Pancreas (tissue), 10 donors: ENCODE results near the gene MAP3K20. TPM values are rescaled to one million over a fixed set of nuclear protein-coding genes. Genes with fewer than 3 reads are reported as not detected.

ENCODE experiments used
- ATAC-seq, 4 donors: fragments of 200-7000 bp; cut with Tn5 transposase; one replicate each; pipeline versions ENCODE4 v1.8.0 to v1.9.1; 2020; ENCODE audit warnings: mild to moderate bottlenecking in 4 of 4, moderate library complexity in 4 of 4
- DNase-seq, 6 donors: peaks; one replicate each; pipeline ENCODE4 v3.0.0-alpha.2; 2020
- FAIRE-seq: peaks from 2 replicates; lab custom pipeline; 2012; peaks lifted over from hg19 to GRCh38; lab: Jason Lieb, UNC
- H3K27ac ChIP-seq, 4 donors: fragments of 200-600 bp; sonication (generic); 1 replicate in 3 of 4; 2 replicates in 1 of 4; pipeline versions ENCODE4 v1.5.0 to v1.8.0; 2020
- H3K27me3 ChIP-seq, 4 donors: fragments of 200-600 bp; one replicate each; pipeline ENCODE4 v1.8.0; 2021
- H3K36me3 ChIP-seq, 3 donors: fragments of 200-600 bp; sonication (generic) in 1 of 3; one replicate each; pipeline versions ENCODE4 v1.5.0 to v1.8.0; 2020 to 2021
- H3K4me1 ChIP-seq, 3 donors: fragments of 200-600 bp; one replicate each; pipeline ENCODE4 v1.8.0; 2021
- H3K4me3 ChIP-seq, 4 donors: fragments of 200-600 bp; sonication (generic) in 2 of 4; one replicate each; pipeline versions ENCODE4 v1.5.0 to v1.8.0; 2020 to 2021
- H3K9me3 ChIP-seq, 4 donors: fragments of 200-600 bp; one replicate each; pipeline ENCODE4 v1.8.0; 2021
- WGBS, 2 donors: extraction: QIAGEN DNeasy Blood & Tissue Kit; methylation state at CpG; one replicate each; pipeline ENCODE4 v1.1.7; 2013; 5-methylcytosine and 5-hydroxymethylcytosine counted together
- intact Hi-C, 3 donors: fragments of 100-400 bp; cut with DNase I; formaldehyde crosslinking; loops; one replicate each; pipeline versions ENCODE4 v1.11.1 to v1.14.2; 2022
- polyA plus RNA-seq, 2 donors: library from polyadenylated mRNA; stranded (reverse); fragments of 200-250 nt; gene quantifications; one replicate each; pipeline ENCODE4 v1.2.3, GENCODE V29; 2013
- total RNA-seq, 6 donors: library from RNA; stranded (reverse); fragmentation: NEBNext Ultra II Directional in 4 of 6; extraction: Animal tissue kit (Norgen Biotek cat#: 25700) in 4 of 6; gene quantifications; one replicate each; pipeline versions ENCODE4 v1.2.1 to v1.2.4, GENCODE V29; 2021 to 2023
- TF ChIP-seq, protein P1 (sequence below), 4 donors: fragments of 200-600 bp; sonication (generic) in 3 of 4; IDR thresholded peaks; one replicate each; pipeline versions ENCODE4 v1.5.0 to v1.8.0; 2021; ENCODE audit warnings: antibody characterized with exemption in 4 of 4
- donor health status: healthy with polysubstance abuse.
- donor health status: DM: no; HTN: no; CAD: no; lungs with moderate emphysema.
- donor health status: DM: no; HTN: no; CAD: no.
- donor health status: control.
- donor health status: control.
- donor health status: Bipolar disorder and iron deficiency.
- donor health status: DM: yes; HTN: yes; CAD: no.
- donor health status: DM: no; HTN: no; CAD: no.
- donor health status: DM: no; HTN: no; CAD: no.
- donor health status: DM: yes; HTN: yes; CAD: no.

Gene MAP3K20
- total and polyA plus RNA-seq, 8 donors = 4.1 to 23.7 (median 8.2) TPM

DNA sequence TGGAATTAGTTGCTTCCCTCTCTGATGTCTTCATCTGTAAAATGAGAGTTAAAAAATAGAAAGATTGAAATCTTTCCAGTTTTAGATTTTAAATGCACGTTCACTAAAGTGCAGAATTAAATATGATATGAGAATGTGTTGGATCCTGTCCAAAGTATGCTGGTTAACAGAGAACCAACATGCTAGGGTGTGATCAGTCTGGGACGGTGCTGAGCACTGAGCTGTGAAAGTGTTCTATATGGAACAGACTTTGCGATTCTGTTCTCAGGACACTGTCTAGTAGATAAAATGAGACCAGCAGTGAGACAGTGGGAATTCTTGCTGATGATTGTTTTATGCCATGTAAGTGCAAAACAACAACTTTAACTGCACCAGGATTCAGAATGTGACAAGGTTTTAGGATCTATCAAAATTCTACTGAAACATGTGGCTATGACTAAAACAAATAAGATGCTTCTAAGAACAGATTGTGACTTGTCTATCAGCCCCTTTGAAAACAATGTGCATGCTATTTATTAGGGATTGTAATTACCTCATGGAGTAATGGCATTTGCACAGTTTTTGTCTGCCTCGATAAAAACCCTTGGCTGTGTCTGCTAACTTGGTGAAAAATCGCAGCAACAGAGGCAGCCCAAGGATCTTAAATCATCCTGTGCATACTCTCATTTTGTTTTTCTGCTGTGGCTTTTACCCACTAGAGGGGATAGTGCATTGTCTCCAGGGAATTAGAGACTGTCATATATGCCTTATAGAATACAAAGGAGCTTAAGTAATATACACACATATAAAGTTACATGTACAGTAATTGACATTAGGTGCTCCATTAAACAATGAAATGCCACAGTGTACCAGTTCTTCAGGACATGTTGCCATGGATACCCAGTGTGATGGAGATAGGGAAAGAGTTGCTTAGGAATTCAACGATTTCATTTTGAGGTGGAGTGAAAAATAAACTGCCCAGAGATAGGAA, 55.1 kb downstream of the MAP3K20 start:
- no peaks in the 10 kb centered on the region for H3K27me3 ChIP-seq
- TF ChIP-seq, protein P1, sequence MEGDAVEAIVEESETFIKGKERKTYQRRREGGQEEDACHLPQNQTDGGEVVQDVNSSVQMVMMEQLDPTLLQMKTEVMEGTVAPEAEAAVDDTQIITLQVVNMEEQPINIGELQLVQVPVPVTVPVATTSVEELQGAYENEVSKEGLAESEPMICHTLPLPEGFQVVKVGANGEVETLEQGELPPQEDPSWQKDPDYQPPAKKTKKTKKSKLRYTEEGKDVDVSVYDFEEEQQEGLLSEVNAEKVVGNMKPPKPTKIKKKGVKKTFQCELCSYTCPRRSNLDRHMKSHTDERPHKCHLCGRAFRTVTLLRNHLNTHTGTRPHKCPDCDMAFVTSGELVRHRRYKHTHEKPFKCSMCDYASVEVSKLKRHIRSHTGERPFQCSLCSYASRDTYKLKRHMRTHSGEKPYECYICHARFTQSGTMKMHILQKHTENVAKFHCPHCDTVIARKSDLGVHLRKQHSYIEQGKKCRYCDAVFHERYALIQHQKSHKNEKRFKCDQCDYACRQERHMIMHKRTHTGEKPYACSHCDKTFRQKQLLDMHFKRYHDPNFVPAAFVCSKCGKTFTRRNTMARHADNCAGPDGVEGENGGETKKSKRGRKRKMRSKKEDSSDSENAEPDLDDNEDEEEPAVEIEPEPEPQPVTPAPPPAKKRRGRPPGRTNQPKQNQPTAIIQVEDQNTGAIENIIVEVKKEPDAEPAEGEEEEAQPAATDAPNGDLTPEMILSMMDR (IDR thresholded peaks at IDR 0.05) = no peak
- DNase-seq = no peak
- no peak for FAIRE-seq
- no peak overlapping the region for H3K27ac ChIP-seq
- no peaks in the 10 kb centered on the region for H3K9me3 ChIP-seq
- H3K4me1 ChIP-seq = no peaks in the 10 kb centered on the region
- no peaks in the 10 kb centered on the region for H3K36me3 ChIP-seq
- no peak for ATAC-seq
- no peak overlapping the region for H3K4me3 ChIP-seq
- intact Hi-C loops = no loop called here
- WGBS, 2 donors = 61 to 69% methylated on average over 6 of the region's 6 CpGs

GRCh38 chr2:173132531-173132930, 56.9 kb downstream of the MAP3K20 start:
- TF ChIP-seq, protein P1 (IDR thresholded peaks at IDR 0.05) = no peak
- ATAC-seq = no peak

GRCh38 chr2:173134703-173135102, 59.1 kb downstream of the MAP3K20 start:
- peak in 1 of 4 donors; percentile 30 for ATAC-seq
- no peaks in the 10 kb centered on the region for H3K9me3 ChIP-seq
- no peak overlapping the region for H3K4me3 ChIP-seq
- TF ChIP-seq, protein P1 (IDR thresholded peaks at IDR 0.05) = no peak
- no peak for FAIRE-seq
- no peak overlapping the region for H3K27ac ChIP-seq
- peaks cover 0 to 2% (median 0%) of the 10 kb centered on the region in 3 donors for H3K4me1 ChIP-seq
- no peaks in the 10 kb centered on the region for H3K36me3 ChIP-seq
- no peaks in the 10 kb centered on the region for H3K27me3 ChIP-seq
- 90 to 91% methylated on average over 4 of the region's 4 CpGs for WGBS, 2 donors
- no peak for DNase-seq
- intact Hi-C loops = no loop called here

More at GRCh38 chr2:173132531-173132930, 56.9 kb downstream of the MAP3K20 start:
- FAIRE-seq (no peak), DNase-seq (no peak)
- intact Hi-C loops = no loop called here
- Histone ChIP-seq H3K4me1 (peaks cover 0 to 2% (median 0%) of the 10 kb centered on the region in 3 donors), H3K36me3 (no peaks in the 10 kb centered on the region), H3K27ac (no peak overlapping the region), H3K4me3 (no peak overlapping the region), H3K9me3 (no peaks in the 10 kb centered on the region), H3K27me3 (no peaks in the 10 kb centered on the region)
- 85 to 90% methylated on average over 1 of the region's 1 CpG for WGBS, 2 donors

DNA sequence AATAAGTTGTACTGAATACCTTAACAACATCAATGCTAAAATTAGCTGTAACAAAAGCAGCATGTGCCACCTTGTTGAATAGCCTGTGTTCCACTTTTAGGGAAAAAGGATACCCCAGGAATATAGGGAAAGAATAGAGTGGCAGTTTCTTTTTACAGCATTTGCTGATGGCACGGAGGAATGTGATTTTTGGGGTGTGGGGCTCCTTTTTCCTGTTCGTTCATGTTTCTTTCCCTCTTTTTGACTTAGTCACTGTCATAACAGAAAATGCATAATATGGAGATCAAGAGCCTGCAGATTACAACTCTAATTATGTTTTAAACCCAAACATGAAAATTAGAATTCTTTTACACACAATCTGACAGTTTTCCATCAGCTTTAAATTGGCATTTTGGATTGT, 60.4 kb downstream of the MAP3K20 start:
- ATAC-seq = no peak
- Histone ChIP-seq H3K36me3 (no peaks in the 10 kb centered on the region), H3K4me1 (peaks cover 0 to 2% (median 0%) of the 10 kb centered on the region in 3 donors), H3K4me3 (no peak overlapping the region), H3K9me3 (no peaks in the 10 kb centered on the region), H3K27ac (no peak overlapping the region), H3K27me3 (no peaks in the 10 kb centered on the region)
- FAIRE-seq = no peak
- 80 to 91% methylated on average over 2 of the region's 2 CpGs for WGBS, 2 donors
- no peak for DNase-seq
- intact Hi-C loops = no loop called here
- TF ChIP-seq, protein P1 (IDR thresholded peaks at IDR 0.05) = no peak

DNA sequence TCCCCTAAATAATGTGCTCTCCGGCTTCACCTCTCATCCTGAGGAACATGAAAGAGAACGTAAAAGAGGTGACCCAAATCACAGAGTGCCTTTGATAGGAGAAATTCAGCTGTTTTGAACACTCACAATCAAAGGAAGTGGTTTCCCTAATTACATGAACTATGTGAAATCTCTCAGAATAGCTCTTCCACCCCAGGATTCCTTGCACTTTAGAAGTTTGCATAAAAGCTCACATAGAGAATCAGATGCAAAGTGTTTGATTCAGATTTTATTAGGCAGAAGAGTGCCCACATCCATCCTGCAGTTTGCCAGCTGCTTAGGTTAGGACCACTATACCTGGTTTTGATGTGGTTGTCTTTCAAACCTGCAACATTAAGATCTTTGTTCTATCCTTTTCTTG, 61.0 kb downstream of the MAP3K20 start:
- Histone ChIP-seq H3K27me3 (no peaks in the 10 kb centered on the region), H3K4me3 (no peak overlapping the region), H3K36me3 (no peaks in the 10 kb centered on the region), H3K4me1 (peaks cover 0 to 2% (median 0%) of the 10 kb centered on the region in 3 donors), H3K27ac (no peak overlapping the region), H3K9me3 (no peaks in the 10 kb centered on the region)
- no peak for ATAC-seq
- intact Hi-C loops = no loop called here
- no peak for FAIRE-seq
- TF ChIP-seq, protein P1 (IDR thresholded peaks at IDR 0.05) = no peak
- whole genome bisulfite sequencing, 2 donors = 90 to 91% methylated on average over 2 of the region's 2 CpGs
- no peak for DNase-seq
